HEK293 (cell line): ENCODE results near the gene ARAP3.

Source experiments
- CTCF ChIA-PET: fragments of 350-600 bp; formaldehyde crosslinking; extraction: SDS; loops from one replicate; lab custom pipeline; 2021; ENCODE audit warnings: antibody characterized with exemption; lab: Yijun Ruan, JAX
- POLR2A ChIA-PET: fragments of 300-600 bp; formaldehyde crosslinking; extraction: SDS; loops from one replicate; lab custom pipeline; 2020; ENCODE audit warnings: antibody characterized with exemption, inconsistent platforms; lab: Yijun Ruan, JAX
- H3K27ac ChIP-seq: fragments of 200-500 bp; sonication (Bioruptor generic); 2 replicates; pipeline ENCODE4 v1.5.1; 2014; ENCODE audit warnings: low read depth, low read length, control low read depth, inconsistent platforms; ENCODE audit errors: extremely low read depth
- H3K36me3 ChIP-seq, 2 experiments: fragments of 200-500 bp in 1 of 2; sonication (Bioruptor generic) in 1 of 2; 1 replicate in 1 of 2; 2 replicates in 1 of 2; pipeline ENCODE4 v1.5.1; 2014 to 2017; ENCODE audit warnings: inconsistent platforms in 2 of 2, low read length in 2 of 2; ENCODE audit not compliant: control insufficient read depth in 2 of 2, insufficient read depth in 1 of 2
- H3K4me1 ChIP-seq: fragments of 200-500 bp; sonication (Bioruptor generic); 2 replicates; pipeline ENCODE4 v1.5.1; 2014; ENCODE audit warnings: mild to moderate bottlenecking, low read length, inconsistent platforms; ENCODE audit not compliant: control insufficient read depth, insufficient read depth
- H3K4me3 ChIP-seq: 2 replicates; pipeline ENCODE4 v1.5.1; 2011; ENCODE audit warnings: low read depth, mild to moderate bottlenecking, control low read depth, low read length, moderate library complexity
- H3K9me3 ChIP-seq: fragments of 200-500 bp; sonication (Bioruptor generic); 2 replicates; pipeline ENCODE4 v1.5.1; 2014; ENCODE audit warnings: low read depth, low read length, inconsistent platforms; ENCODE audit not compliant: control insufficient read depth, insufficient read depth
- FEZF1 ChIP-seq: fragments of 450-650 bp; formaldehyde crosslinking; IDR thresholded peaks from 2 replicates; pipeline ENCODE4 v1.5.1; 2016; ENCODE audit warnings: missing biosample characterization, missing genetic modification characterization
- SALL2 ChIP-seq: fragments of 450-650 bp; formaldehyde crosslinking; IDR thresholded peaks from 2 replicates; pipeline ENCODE4 v1.5.0; 2017; ENCODE audit warnings: missing biosample characterization, mild to moderate bottlenecking, missing genetic modification characterization, borderline replicate concordance
- SCRT1 ChIP-seq: fragments of 450-650 bp; formaldehyde crosslinking; IDR thresholded peaks from 2 replicates; pipeline ENCODE4 v1.5.1; 2016; ENCODE audit warnings: missing biosample characterization, missing genetic modification characterization, borderline replicate concordance
- ZFP3 ChIP-seq: fragments of 450-650 bp; formaldehyde crosslinking; IDR thresholded peaks from 2 replicates; pipeline ENCODE4 v1.5.1; 2016; ENCODE audit warnings: low read depth, missing biosample characterization, missing genetic modification characterization
- ZNF112 ChIP-seq: fragments of 450-650 bp; formaldehyde crosslinking; IDR thresholded peaks from 2 replicates; pipeline ENCODE4 v1.5.0; 2017; ENCODE audit warnings: missing biosample characterization, missing genetic modification characterization
- ZNF132 ChIP-seq: fragments of 450-650 bp; formaldehyde crosslinking; IDR thresholded peaks from 2 replicates; pipeline ENCODE4 v1.5.1; 2017; ENCODE audit warnings: missing biosample characterization, missing genetic modification characterization, borderline replicate concordance
- ZNF221 ChIP-seq: fragments of 450-650 bp; formaldehyde crosslinking; IDR thresholded peaks from 2 replicates; pipeline ENCODE4 v1.5.1; 2017; ENCODE audit warnings: missing biosample characterization, missing genetic modification characterization, borderline replicate concordance
- ZNF335 ChIP-seq: fragments of 450-650 bp; formaldehyde crosslinking; conservative IDR thresholded peaks from 2 replicates; pipeline ENCODE4 v1.5.1; 2016; ENCODE audit warnings: missing biosample characterization, missing genetic modification characterization
- ZNF501 ChIP-seq: fragments of 450-650 bp; formaldehyde crosslinking; IDR thresholded peaks from 2 replicates; pipeline ENCODE4 v1.5.1; 2016; ENCODE audit warnings: missing biosample characterization, missing genetic modification characterization
- ZNF549 ChIP-seq: fragments of 450-650 bp; IDR thresholded peaks from 2 replicates; pipeline ENCODE4 v1.5.1; 2018; ENCODE audit warnings: missing biosample characterization, missing genetic modification characterization, mild to moderate bottlenecking, inconsistent platforms, moderate library complexity
- ZNF555 ChIP-seq: fragments of 450-650 bp; formaldehyde crosslinking; conservative IDR thresholded peaks from 2 replicates; pipeline ENCODE4 v1.5.1; 2017; ENCODE audit warnings: missing biosample characterization, mild to moderate bottlenecking, missing genetic modification characterization, inconsistent platforms
- ZNF629 ChIP-seq: fragments of 450-650 bp; formaldehyde crosslinking; IDR thresholded peaks from 2 replicates; pipeline ENCODE4 v1.5.1; 2017; ENCODE audit warnings: missing biosample characterization, missing genetic modification characterization
- ZNF670 ChIP-seq: fragments of 450-650 bp; formaldehyde crosslinking; IDR thresholded peaks from 2 replicates; pipeline ENCODE4 v1.5.1; 2016; ENCODE audit warnings: missing biosample characterization, missing genetic modification characterization, low read depth
- TF ChIP-seq, protein P1 (sequence below): fragments of 450-650 bp; formaldehyde crosslinking; IDR thresholded peaks from 2 replicates; pipeline ENCODE4 v1.5.0; 2017; ENCODE audit warnings: missing biosample characterization, missing genetic modification characterization, borderline replicate concordance
- TF ChIP-seq, protein P2 (sequence below): fragments of 450-650 bp; formaldehyde crosslinking; IDR thresholded peaks from 2 replicates; pipeline ENCODE4 v1.5.1; 2016; ENCODE audit warnings: missing biosample characterization, missing genetic modification characterization
- TF ChIP-seq, protein P3 (sequence below): fragments of 450-650 bp; IDR thresholded peaks from 2 replicates; pipeline ENCODE4 v1.5.1; 2018; ENCODE audit warnings: missing biosample characterization, mild to moderate bottlenecking, missing genetic modification characterization
- TF ChIP-seq, protein P4 (sequence below): fragments of 450-650 bp; formaldehyde crosslinking; optimal IDR thresholded peaks from 2 replicates; pipeline ENCODE3; 2016; ENCODE audit warnings: missing biosample characterization, mild to moderate bottlenecking, missing genetic modification characterization

ARAP3 gene

DNA sequence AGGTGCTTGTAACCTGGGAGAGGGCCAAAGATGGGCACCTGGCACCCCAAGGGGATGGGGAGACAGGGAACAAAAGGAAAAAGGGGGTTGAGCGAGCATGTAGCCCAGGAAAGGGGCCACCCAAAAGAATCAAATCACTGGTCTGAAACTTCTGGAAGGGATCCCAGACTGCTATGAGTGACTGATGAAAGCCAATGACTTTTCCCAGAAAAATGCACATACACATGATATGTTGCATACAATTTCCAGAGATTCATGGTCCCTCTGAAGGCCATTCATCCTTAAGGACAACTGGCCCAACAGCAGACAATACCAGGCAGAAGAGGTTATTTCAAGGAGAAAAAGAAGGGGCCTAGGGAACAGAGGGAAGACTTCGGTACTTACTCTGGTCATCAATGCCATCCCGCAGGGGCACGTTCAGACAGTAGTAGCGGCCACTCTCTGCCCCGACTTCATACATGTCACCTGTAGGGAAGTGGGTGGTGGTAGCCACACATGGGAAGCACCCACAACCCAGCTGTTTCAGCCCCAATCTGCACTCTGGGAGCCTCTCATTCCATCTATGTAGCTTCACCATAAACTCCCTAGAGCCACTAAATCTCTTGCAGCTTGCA is 53.7 kb downstream of the ARAP3 start (continued):
- TF ChIP-seq, protein P1, sequence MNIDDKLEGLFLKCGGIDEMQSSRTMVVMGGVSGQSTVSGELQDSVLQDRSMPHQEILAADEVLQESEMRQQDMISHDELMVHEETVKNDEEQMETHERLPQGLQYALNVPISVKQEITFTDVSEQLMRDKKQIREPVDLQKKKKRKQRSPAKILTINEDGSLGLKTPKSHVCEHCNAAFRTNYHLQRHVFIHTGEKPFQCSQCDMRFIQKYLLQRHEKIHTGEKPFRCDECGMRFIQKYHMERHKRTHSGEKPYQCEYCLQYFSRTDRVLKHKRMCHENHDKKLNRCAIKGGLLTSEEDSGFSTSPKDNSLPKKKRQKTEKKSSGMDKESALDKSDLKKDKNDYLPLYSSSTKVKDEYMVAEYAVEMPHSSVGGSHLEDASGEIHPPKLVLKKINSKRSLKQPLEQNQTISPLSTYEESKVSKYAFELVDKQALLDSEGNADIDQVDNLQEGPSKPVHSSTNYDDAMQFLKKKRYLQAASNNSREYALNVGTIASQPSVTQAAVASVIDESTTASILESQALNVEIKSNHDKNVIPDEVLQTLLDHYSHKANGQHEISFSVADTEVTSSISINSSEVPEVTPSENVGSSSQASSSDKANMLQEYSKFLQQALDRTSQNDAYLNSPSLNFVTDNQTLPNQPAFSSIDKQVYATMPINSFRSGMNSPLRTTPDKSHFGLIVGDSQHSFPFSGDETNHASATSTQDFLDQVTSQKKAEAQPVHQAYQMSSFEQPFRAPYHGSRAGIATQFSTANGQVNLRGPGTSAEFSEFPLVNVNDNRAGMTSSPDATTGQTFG (tag by site-specific recombination), result no peak
- TF ChIP-seq ZNF555, result no peak
- TF ChIP-seq, all 188 proteins: peak for 0

DNA sequence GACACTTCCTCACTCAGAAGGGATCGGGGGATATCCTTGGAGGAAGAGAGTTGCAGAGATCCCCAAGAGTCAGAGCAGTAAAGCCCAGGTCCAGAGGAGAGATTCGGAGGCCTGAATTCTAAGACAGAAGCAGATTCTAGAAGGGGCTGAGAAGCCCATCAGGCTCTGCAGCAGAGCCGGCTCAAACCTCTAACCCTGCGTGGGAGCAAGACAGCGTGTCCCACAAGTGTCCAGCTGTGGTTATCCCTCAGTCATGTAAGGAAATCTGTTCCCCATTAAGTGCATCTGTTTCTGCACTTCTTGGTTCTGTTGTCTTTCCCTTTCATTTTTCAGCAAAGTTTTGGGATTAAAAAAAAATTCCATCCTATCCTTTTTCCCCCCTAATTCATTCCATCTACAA is 58.4 kb downstream of the ARAP3 start:
- Histone ChIP-seq H3K4me3 (no peak overlapping the region), H3K4me1 (no peaks in the 10 kb centered on the region), H3K27ac (no peak overlapping the region), H3K9me3 (no peaks in the 10 kb centered on the region), H3K36me3 (peaks cover 43 to 88% of the 10 kb centered on the region in 2 experiments)
- CTCF ChIA-PET, result interaction anchor here (0.7 to 2.7 kb wide), 2 partner anchors 13 to 31 kb away, joined by 3 to 9 read pairs; partner anchors contain the start of genes HDAC3 and RELL2
- TF ChIP-seq ZNF629 (tag by site-specific recombination) (no peak), FEZF1 (tag by site-specific recombination) (no peak), ZNF670 (tag by site-specific recombination) (no peak), ZNF501 (tag by site-specific recombination) (no peak), SCRT1 (tag by site-specific recombination) (no peak), ZFP3 (tag by site-specific recombination) (no peak), ZNF132 (no peak), ZNF221 (no peak), ZNF335 (tag by site-specific recombination) (no peak), ZNF549 (tag by site-specific recombination) (no peak), SALL2 (tag by site-specific recombination) (no peak), ZNF112 (tag by site-specific recombination) (no peak)
- TF ChIP-seq, protein P2, sequence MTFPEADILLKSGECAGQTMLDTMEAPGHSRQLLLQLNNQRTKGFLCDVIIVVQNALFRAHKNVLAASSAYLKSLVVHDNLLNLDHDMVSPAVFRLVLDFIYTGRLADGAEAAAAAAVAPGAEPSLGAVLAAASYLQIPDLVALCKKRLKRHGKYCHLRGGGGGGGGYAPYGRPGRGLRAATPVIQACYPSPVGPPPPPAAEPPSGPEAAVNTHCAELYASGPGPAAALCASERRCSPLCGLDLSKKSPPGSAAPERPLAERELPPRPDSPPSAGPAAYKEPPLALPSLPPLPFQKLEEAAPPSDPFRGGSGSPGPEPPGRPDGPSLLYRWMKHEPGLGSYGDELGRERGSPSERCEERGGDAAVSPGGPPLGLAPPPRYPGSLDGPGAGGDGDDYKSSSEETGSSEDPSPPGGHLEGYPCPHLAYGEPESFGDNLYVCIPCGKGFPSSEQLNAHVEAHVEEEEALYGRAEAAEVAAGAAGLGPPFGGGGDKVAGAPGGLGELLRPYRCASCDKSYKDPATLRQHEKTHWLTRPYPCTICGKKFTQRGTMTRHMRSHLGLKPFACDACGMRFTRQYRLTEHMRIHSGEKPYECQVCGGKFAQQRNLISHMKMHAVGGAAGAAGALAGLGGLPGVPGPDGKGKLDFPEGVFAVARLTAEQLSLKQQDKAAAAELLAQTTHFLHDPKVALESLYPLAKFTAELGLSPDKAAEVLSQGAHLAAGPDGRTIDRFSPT (tag by site-specific recombination), result no peak
- TF ChIP-seq, protein P3, sequence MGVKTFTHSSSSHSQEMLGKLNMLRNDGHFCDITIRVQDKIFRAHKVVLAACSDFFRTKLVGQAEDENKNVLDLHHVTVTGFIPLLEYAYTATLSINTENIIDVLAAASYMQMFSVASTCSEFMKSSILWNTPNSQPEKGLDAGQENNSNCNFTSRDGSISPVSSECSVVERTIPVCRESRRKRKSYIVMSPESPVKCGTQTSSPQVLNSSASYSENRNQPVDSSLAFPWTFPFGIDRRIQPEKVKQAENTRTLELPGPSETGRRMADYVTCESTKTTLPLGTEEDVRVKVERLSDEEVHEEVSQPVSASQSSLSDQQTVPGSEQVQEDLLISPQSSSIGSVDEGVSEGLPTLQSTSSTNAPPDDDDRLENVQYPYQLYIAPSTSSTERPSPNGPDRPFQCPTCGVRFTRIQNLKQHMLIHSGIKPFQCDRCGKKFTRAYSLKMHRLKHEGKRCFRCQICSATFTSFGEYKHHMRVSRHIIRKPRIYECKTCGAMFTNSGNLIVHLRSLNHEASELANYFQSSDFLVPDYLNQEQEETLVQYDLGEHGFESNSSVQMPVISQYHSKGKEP (tag by site-specific recombination), result no peak
- TF ChIP-seq, protein P4, sequence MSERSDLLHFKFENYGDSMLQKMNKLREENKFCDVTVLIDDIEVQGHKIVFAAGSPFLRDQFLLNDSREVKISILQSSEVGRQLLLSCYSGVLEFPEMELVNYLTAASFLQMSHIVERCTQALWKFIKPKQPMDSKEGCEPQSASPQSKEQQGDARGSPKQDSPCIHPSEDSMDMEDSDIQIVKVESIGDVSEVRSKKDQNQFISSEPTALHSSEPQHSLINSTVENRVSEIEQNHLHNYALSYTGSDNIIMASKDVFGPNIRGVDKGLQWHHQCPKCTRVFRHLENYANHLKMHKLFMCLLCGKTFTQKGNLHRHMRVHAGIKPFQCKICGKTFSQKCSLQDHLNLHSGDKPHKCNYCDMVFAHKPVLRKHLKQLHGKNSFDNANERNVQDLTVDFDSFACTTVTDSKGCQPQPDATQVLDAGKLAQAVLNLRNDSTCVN, result no peak
- POLR2A ChIA-PET, result no interaction called here
